LNCaP clone FGC (cell line): Measurements from ENCODE around the gene COMMD1.

Experiments
- DNase-seq: peaks from one replicate; pipeline ENCODE4 v3.0.0-alpha.2; 2011; ENCODE audit warnings: low read depth
- H3K4me3 ChIP-seq: 2 replicates; pipeline ENCODE4 v1.5.1; 2011; ENCODE audit warnings: mild to moderate bottlenecking, low read depth, low read length, control low read depth
- TF ChIP-seq, protein P1 (sequence below): IDR thresholded peaks from 2 replicates; pipeline ENCODE4 v1.5.1; 2012; ENCODE audit warnings: mild to moderate bottlenecking; ENCODE audit not compliant: control insufficient read depth, insufficient read depth; ENCODE audit errors: extremely low read depth

Gene COMMD1

DNA sequence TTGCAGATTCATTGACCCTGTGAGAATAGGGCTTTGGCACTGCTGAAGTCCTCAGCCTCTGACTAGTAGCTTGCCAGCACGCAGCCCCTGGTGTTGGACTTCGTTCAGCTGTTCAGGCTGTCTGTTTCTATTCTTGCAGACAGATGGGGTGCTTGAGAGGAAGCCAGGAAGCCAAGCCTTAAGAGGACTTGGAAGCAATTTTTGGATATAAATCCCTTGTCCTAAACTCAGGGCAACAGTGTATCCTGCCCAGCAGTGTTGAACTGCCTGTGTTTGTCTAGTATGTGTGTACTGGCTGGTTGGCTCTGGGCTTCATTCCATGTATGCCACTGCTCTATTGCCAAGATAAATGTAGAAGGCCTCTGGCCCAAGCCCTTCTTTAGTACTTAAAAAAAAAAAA lies 108.6 kb downstream of the COMMD1 start:
- peak; percentile 93 for DNase-seq
- TF ChIP-seq, protein P1, sequence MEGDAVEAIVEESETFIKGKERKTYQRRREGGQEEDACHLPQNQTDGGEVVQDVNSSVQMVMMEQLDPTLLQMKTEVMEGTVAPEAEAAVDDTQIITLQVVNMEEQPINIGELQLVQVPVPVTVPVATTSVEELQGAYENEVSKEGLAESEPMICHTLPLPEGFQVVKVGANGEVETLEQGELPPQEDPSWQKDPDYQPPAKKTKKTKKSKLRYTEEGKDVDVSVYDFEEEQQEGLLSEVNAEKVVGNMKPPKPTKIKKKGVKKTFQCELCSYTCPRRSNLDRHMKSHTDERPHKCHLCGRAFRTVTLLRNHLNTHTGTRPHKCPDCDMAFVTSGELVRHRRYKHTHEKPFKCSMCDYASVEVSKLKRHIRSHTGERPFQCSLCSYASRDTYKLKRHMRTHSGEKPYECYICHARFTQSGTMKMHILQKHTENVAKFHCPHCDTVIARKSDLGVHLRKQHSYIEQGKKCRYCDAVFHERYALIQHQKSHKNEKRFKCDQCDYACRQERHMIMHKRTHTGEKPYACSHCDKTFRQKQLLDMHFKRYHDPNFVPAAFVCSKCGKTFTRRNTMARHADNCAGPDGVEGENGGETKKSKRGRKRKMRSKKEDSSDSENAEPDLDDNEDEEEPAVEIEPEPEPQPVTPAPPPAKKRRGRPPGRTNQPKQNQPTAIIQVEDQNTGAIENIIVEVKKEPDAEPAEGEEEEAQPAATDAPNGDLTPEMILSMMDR = no peak

DNA sequence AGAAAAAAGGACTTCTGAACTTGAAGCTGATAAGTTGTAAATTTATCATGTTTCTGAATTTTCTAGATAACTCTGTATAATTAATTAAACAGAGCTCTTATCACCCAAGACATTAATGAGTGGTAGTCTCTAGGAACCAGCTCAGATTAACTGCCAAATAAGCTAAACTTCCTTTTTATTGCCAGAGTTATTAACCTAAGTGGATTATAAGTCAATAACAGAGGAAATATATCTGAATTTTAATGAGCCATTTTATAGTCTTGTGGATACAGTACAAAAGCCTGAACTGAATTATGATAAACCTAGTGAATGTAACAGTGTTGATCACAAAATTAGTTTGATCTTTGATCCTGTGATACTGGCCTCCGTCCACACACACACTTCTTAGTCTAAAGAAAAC lies 111.5 kb downstream of the COMMD1 start:
- TF ChIP-seq, protein P1 = no peak
- no peak for DNase-seq
- no peak overlapping the region for H3K4me3 ChIP-seq

More for the DNA sequence above, 108.6 kb downstream of the COMMD1 start:
- no peak overlapping the region for H3K4me3 ChIP-seq

- no peak for DNase-seq
- no peak overlapping the region for H3K4me3 ChIP-seq
- TF ChIP-seq, protein P1 = no peak
These were observed 124.4 kb downstream of the COMMD1 start for GRCh38 chr2:62029910-62030309.

DNA sequence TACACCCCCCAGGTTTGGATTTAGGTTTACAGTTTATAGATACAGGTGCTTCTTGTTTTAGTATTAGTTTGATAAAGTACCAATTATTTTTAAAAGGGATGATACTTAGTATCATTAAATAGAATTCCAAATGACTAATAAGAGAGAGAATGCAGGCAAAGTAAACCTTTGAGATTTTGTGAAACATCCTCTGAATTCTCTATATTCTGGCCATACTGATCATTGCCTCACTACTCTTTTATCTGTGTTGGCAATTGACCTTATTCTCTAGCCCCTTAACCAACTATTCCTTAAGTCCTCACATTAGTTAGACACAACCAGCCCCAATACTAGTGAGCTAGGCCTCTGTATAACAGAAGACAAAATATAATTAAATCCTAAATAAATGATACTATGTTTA lies 125.4 kb downstream of the COMMD1 start:
- TF ChIP-seq, protein P1 = no peak
- H3K4me3 ChIP-seq = no peak overlapping the region
- no peak for DNase-seq

GRCh38 chr2:62032096-62032495 lies 126.6 kb downstream of the COMMD1 start:
- H3K4me3 ChIP-seq = no peak overlapping the region
- TF ChIP-seq, protein P1 = no peak
- DNase-seq = no peak

GRCh38 chr2:62034715-62035114 lies 129.2 kb downstream of the COMMD1 start:
- DNase-seq = no peak
- TF ChIP-seq, protein P1 = no peak
- no peak overlapping the region for H3K4me3 ChIP-seq

DNA sequence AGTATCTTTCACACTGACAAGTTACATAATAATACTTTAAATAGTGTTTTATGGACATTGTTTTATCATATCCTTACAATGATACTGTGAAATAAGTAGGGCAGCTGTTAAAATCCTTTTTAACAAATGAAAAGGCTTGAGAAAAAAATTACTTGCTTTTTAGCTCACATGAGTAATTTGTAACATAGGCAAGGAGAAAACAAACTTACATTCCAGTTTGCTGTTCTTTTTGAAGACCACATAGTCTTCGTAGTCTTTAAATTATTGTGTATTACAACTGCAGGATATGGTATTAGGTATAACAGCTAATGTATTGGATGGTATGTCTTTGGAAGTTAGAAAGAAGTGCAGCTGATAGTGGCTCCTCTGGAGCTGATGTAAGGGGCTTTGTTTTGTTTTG lies 130.8 kb downstream of the COMMD1 start:
- H3K4me3 ChIP-seq = no peak overlapping the region
- TF ChIP-seq, protein P1 = no peak
- no peak for DNase-seq
